Mesenteric fat pad (tissue), 1 donor: ENCODE data around the gene SH3PXD2B. TPM values are rescaled to one million over a fixed set of nuclear protein-coding genes. Genes with fewer than 3 reads are reported as not detected.

Experiments used
- DNase-seq: peaks from one replicate; pipeline ENCODE4 v3.0.0-alpha.2; 2020; ENCODE audit warnings: low spot score
- total RNA-seq: library from RNA; stranded (reverse); fragmentation: NEBNext Ultra II Directional; extraction: Animal tissue kit (Norgen Biotek cat#: 25700); gene quantifications from one replicate; pipeline ENCODE4 v1.2.1, GENCODE V29; 2021
- donor health status: DM: yes; HTN: yes; CAD: no.

SH3PXD2B gene
- total RNA-seq, 1 donor from 2014 or later = 56.6 TPM

- DNase-seq = no peak
Measured at GRCh38 chr5:172453986-172454357, 353 bp downstream of the SH3PXD2B start.

GRCh38 chr5:172453206-172453985 is 929 bp downstream of the SH3PXD2B start:
- DNase-seq = peak; percentile 88

GRCh38 chr5:172452398-172453205 is 1.7 kb downstream of the SH3PXD2B start:
- peak; percentile 81 for DNase-seq

GRCh38 chr5:172451771-172452197 is 2.5 kb downstream of the SH3PXD2B start:
- DNase-seq = peak; percentile 86

- DNase-seq = peak; percentile 81
Measured at GRCh38 chr5:172450861-172451695, 3.2 kb downstream of the SH3PXD2B start.

- peak; percentile 37 for DNase-seq
Measured at GRCh38 chr5:172450453-172450852, 3.9 kb downstream of the SH3PXD2B start.

- peak; percentile 76 for DNase-seq
Measured at GRCh38 chr5:172448999-172449398, 5.3 kb downstream of the SH3PXD2B start.

- peak; percentile 14 for DNase-seq
Measured at GRCh38 chr5:172447646-172448365, 6.5 kb downstream of the SH3PXD2B start.

GRCh38 chr5:172446336-172447051 is 7.8 kb downstream of the SH3PXD2B start:
- peak; percentile 85 for DNase-seq

- peak; percentile 86 for DNase-seq
Measured at GRCh38 chr5:172445866-172446265, 8.5 kb downstream of the SH3PXD2B start.

- DNase-seq = peak; percentile 51
Measured at GRCh38 chr5:172444626-172445365, 9.5 kb downstream of the SH3PXD2B start.

GRCh38 chr5:172444110-172444510 is 10.2 kb downstream of the SH3PXD2B start:
- DNase-seq = peak; percentile 43

- peak; percentile 93 for DNase-seq
Measured at GRCh38 chr5:172443441-172444109, 10.8 kb downstream of the SH3PXD2B start.

GRCh38 chr5:172442592-172442991 is 11.7 kb downstream of the SH3PXD2B start:
- no peak for DNase-seq

GRCh38 chr5:172441262-172441751 is 13.0 kb downstream of the SH3PXD2B start:
- DNase-seq = no peak

GRCh38 chr5:172440486-172440885 is 13.8 kb downstream of the SH3PXD2B start:
- DNase-seq = no peak

- no peak for DNase-seq
Measured at GRCh38 chr5:172439785-172440477, 14.4 kb downstream of the SH3PXD2B start.

GRCh38 chr5:172438319-172438668 is 16.0 kb downstream of the SH3PXD2B start:
- DNase-seq = no peak
